IPS-20b (cell line): ENCODE data around the gene NR3C2.

Experiments used
- H3K27ac ChIP-seq: one replicate; pipeline ENCODE4 v1.5.1; 2013; ENCODE audit warnings: low read length
- H3K27me3 ChIP-seq: 2 replicates; pipeline ENCODE4 v1.6.1; 2013; ENCODE audit warnings: mild to moderate bottlenecking, low read length, inconsistent platforms; ENCODE audit not compliant: insufficient read depth
- H3K36me3 ChIP-seq: 2 replicates; pipeline ENCODE4 v1.6.1; 2013; ENCODE audit warnings: low read depth, mild to moderate bottlenecking, inconsistent platforms, low read length, moderate library complexity; ENCODE audit not compliant: insufficient read depth
- H3K4me1 ChIP-seq: 2 replicates; pipeline ENCODE4 v1.6.1; 2013; ENCODE audit warnings: mild to moderate bottlenecking, control low read depth, inconsistent platforms, low read length, moderate library complexity; ENCODE audit not compliant: insufficient read depth
- H3K4me3 ChIP-seq: 2 replicates; pipeline ENCODE4 v1.5.1; 2013; ENCODE audit warnings: mild to moderate bottlenecking, low read length, inconsistent platforms
- H3K9ac ChIP-seq: 2 replicates; pipeline ENCODE4 v1.6.1; 2013; ENCODE audit warnings: low read depth, mild to moderate bottlenecking, inconsistent platforms, low read length, moderate library complexity
- H3K9me3 ChIP-seq: 2 replicates; pipeline ENCODE4 v1.6.1; 2013; ENCODE audit warnings: mild to moderate bottlenecking, low read depth, low read length, inconsistent platforms; ENCODE audit not compliant: insufficient read depth

NR3C2 gene

GRCh38 chr4:148396986-148397673, 45.1 kb downstream of the NR3C2 start:
- Histone ChIP-seq H3K9me3 (no peaks in the 10 kb centered on the region), H3K27ac (no peak overlapping the region), H3K9ac (no peak overlapping the region), H3K27me3 (no peaks in the 10 kb centered on the region), H3K4me1 (no peaks in the 10 kb centered on the region), H3K4me3 (no peak overlapping the region), H3K36me3 (no peaks in the 10 kb centered on the region)

- no peaks in the 10 kb centered on the region for H3K27me3 ChIP-seq
- H3K4me1 ChIP-seq = no peaks in the 10 kb centered on the region
- no peak overlapping the region for H3K27ac ChIP-seq
- H3K4me3 ChIP-seq = no peak overlapping the region
- no peaks in the 10 kb centered on the region for H3K9me3 ChIP-seq
- H3K36me3 ChIP-seq = no peaks in the 10 kb centered on the region
- H3K9ac ChIP-seq = no peak overlapping the region
These were observed 46.4 kb downstream of the NR3C2 start for GRCh38 chr4:148395771-148396170.

- no peaks in the 10 kb centered on the region for H3K36me3 ChIP-seq
- no peak overlapping the region for H3K9ac ChIP-seq
- no peaks in the 10 kb centered on the region for H3K27me3 ChIP-seq
- no peak overlapping the region for H3K27ac ChIP-seq
- H3K4me3 ChIP-seq = no peak overlapping the region
- H3K9me3 ChIP-seq = no peaks in the 10 kb centered on the region
- H3K4me1 ChIP-seq = no peaks in the 10 kb centered on the region
These were observed 51.2 kb downstream of the NR3C2 start for GRCh38 chr4:148391056-148391455.

- H3K4me3 ChIP-seq = no peak overlapping the region
- no peak overlapping the region for H3K9ac ChIP-seq
- no peaks in the 10 kb centered on the region for H3K4me1 ChIP-seq
- no peak overlapping the region for H3K27ac ChIP-seq
- H3K27me3 ChIP-seq = no peaks in the 10 kb centered on the region
- no peaks in the 10 kb centered on the region for H3K36me3 ChIP-seq
- no peaks in the 10 kb centered on the region for H3K9me3 ChIP-seq
These were observed 51.9 kb downstream of the NR3C2 start for GRCh38 chr4:148390311-148390710.

- no peak overlapping the region for H3K27ac ChIP-seq
- H3K4me1 ChIP-seq = no peaks in the 10 kb centered on the region
- no peak overlapping the region for H3K4me3 ChIP-seq
- no peaks in the 10 kb centered on the region for H3K36me3 ChIP-seq
- H3K27me3 ChIP-seq = no peaks in the 10 kb centered on the region
- no peak overlapping the region for H3K9ac ChIP-seq
- no peaks in the 10 kb centered on the region for H3K9me3 ChIP-seq
These were observed 61.9 kb downstream of the NR3C2 start for GRCh38 chr4:148380291-148380690.

- no peaks in the 10 kb centered on the region for H3K4me1 ChIP-seq
- no peak overlapping the region for H3K27ac ChIP-seq
- no peaks in the 10 kb centered on the region for H3K27me3 ChIP-seq
- no peaks in the 10 kb centered on the region for H3K9me3 ChIP-seq
- H3K36me3 ChIP-seq = no peaks in the 10 kb centered on the region
- no peak overlapping the region for H3K4me3 ChIP-seq
- no peak overlapping the region; the same call in 1 of the 2 replicates for H3K9ac ChIP-seq
These were observed 66.1 kb downstream of the NR3C2 start for GRCh38 chr4:148376151-148376550.

GRCh38 chr4:148375584-148375983, 66.6 kb downstream of the NR3C2 start:
- Histone ChIP-seq H3K36me3 (no peaks in the 10 kb centered on the region), H3K27ac (no peak overlapping the region), H3K27me3 (no peaks in the 10 kb centered on the region), H3K4me1 (no peaks in the 10 kb centered on the region), H3K4me3 (no peak overlapping the region), H3K9ac (no peak overlapping the region), H3K9me3 (no peaks in the 10 kb centered on the region)

- no peak overlapping the region for H3K4me3 ChIP-seq
- H3K9me3 ChIP-seq = no peaks in the 10 kb centered on the region
- H3K27ac ChIP-seq = no peak overlapping the region
- no peaks in the 10 kb centered on the region for H3K4me1 ChIP-seq
- no peaks in the 10 kb centered on the region for H3K27me3 ChIP-seq
- no peak overlapping the region for H3K9ac ChIP-seq
- no peaks in the 10 kb centered on the region for H3K36me3 ChIP-seq
These were observed 69.1 kb downstream of the NR3C2 start for GRCh38 chr4:148373093-148373492.

GRCh38 chr4:148369919-148370318, 72.3 kb downstream of the NR3C2 start:
- H3K9ac ChIP-seq = no peak overlapping the region
- H3K9me3 ChIP-seq = no peaks in the 10 kb centered on the region

GRCh38 chr4:148367756-148368155, 74.5 kb downstream of the NR3C2 start:
- Histone ChIP-seq H3K9me3 (no peaks in the 10 kb centered on the region), H3K9ac (no peak overlapping the region), H3K4me1 (no peaks in the 10 kb centered on the region), H3K36me3 (no peaks in the 10 kb centered on the region), H3K4me3 (no peak overlapping the region), H3K27me3 (no peaks in the 10 kb centered on the region), H3K27ac (no peak overlapping the region)

More at GRCh38 chr4:148369919-148370318, 72.3 kb downstream of the NR3C2 start:
- Histone ChIP-seq H3K27me3 (no peaks in the 10 kb centered on the region), H3K27ac (no peak overlapping the region), H3K4me3 (no peak overlapping the region), H3K36me3 (no peaks in the 10 kb centered on the region), H3K4me1 (no peaks in the 10 kb centered on the region)

- H3K9me3 ChIP-seq = no peaks in the 10 kb centered on the region
- no peak overlapping the region for H3K4me3 ChIP-seq
- H3K36me3 ChIP-seq = no peaks in the 10 kb centered on the region
- no peaks in the 10 kb centered on the region for H3K4me1 ChIP-seq
- H3K9ac ChIP-seq = no peak overlapping the region
- no peaks in the 10 kb centered on the region for H3K27me3 ChIP-seq
- no peak overlapping the region for H3K27ac ChIP-seq
These were observed 76.0 kb downstream of the NR3C2 start for GRCh38 chr4:148366251-148366650.

GRCh38 chr4:148364525-148364924, 77.7 kb downstream of the NR3C2 start:
- Histone ChIP-seq H3K4me1 (0 out of 2 replicates have a peak, but pooled peaks cover 4% of the 10 kb centered on the region), H3K27ac (no peak overlapping the region), H3K9me3 (no peaks in the 10 kb centered on the region), H3K36me3 (no peaks in the 10 kb centered on the region), H3K27me3 (no peaks in the 10 kb centered on the region), H3K9ac (no peak overlapping the region), H3K4me3 (no peak overlapping the region)
